ENCODE results near the gene TMEM187. TPM values are rescaled to one million over a fixed set of nuclear protein-coding genes. Genes with fewer than 3 reads are reported as not detected.

TMEM187 gene, protein sequence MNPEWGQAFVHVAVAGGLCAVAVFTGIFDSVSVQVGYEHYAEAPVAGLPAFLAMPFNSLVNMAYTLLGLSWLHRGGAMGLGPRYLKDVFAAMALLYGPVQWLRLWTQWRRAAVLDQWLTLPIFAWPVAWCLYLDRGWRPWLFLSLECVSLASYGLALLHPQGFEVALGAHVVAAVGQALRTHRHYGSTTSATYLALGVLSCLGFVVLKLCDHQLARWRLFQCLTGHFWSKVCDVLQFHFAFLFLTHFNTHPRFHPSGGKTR
- total RNA-seq (2014; rRNA removed; shearing (Covaris generic)) = 4.8 and 11.6 TPM in 2 replicates
- 5.1 and 5.8 TPM in 2 replicates for polyA plus RNA-seq (2015; cell fraction: cytosol; rRNA removed)
- polyA plus RNA-seq (2015; cell fraction: nucleus; rRNA removed) = 8.4 and 9.4 TPM in 2 replicates

DNA sequence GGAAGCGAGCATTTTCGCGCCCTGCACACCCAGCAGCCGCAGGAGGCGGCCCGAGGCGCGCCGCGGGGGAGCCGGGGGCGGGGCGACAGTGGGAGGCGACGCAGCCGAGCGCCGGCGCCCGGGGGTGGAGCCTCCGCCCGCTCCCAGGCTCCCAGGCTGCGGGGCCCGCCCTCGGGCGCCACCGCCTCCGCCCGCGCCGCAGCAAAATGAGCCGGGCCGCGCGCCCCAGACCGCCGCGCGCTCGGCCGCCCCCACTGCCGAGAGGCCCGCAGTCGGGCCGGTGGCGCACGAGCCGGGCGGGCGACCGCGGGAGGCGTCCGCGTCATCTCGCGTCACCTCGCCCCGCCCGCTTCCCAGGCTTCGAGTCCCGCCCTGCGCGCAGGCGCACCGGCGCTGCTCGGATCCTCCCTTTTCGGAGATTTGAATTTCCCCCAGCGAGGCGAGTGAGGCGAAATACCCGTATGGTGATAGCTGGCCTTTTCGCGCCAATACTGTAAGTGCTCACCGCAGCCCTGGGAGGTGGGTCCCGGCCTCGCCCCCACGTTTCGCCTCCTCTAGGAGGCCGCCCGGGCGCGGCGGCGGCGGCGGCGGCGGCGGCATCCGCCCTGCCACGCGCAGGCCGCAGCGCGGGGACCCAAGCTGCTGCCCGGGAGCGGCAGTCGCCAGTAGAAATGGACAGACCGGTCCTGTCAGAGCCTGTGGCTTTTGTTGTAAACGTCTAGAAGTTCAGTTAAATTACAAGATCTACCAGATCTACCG is at the start of gene TMEM187:
Gene TMEM187, plus strand, starts transcription at position 387 of the 759 bp plus-strand sequence. CDS start 9,309 bp downstream, outside the sequence.
- DNase-seq (ENCODE audit: low read depth) = peak; percentile 88

- DNase-seq (ENCODE audit: low read depth) = no peak
These were observed 49.4 kb upstream of the TMEM187 start for GRCh38 chrX:153922932-153923857.

GRCh38 chrX:153924149-153924861 is 48.2 kb upstream of the TMEM187 start:
- peak; percentile 34 for DNase-seq (ENCODE audit: low read depth)

DNA sequence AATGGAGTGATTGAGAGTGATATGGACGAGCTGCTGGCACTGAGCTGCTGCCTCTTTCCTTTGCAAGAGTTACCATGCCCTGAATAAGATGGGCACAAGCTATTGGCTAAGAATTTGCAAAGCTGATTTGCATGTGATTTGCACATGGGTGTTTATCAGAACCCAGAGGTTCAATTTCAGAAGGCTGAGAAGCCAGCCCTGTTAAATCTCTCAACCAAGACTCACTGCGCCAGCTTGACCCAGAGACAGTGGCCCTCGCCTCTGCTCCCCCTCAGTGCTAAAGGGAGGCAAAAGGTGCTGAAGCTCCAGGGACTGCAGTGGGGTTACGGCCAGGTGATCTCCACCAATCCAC is 47.2 kb upstream of the TMEM187 start:
- DNase-seq (ENCODE audit: low read depth) = no peak

DNA sequence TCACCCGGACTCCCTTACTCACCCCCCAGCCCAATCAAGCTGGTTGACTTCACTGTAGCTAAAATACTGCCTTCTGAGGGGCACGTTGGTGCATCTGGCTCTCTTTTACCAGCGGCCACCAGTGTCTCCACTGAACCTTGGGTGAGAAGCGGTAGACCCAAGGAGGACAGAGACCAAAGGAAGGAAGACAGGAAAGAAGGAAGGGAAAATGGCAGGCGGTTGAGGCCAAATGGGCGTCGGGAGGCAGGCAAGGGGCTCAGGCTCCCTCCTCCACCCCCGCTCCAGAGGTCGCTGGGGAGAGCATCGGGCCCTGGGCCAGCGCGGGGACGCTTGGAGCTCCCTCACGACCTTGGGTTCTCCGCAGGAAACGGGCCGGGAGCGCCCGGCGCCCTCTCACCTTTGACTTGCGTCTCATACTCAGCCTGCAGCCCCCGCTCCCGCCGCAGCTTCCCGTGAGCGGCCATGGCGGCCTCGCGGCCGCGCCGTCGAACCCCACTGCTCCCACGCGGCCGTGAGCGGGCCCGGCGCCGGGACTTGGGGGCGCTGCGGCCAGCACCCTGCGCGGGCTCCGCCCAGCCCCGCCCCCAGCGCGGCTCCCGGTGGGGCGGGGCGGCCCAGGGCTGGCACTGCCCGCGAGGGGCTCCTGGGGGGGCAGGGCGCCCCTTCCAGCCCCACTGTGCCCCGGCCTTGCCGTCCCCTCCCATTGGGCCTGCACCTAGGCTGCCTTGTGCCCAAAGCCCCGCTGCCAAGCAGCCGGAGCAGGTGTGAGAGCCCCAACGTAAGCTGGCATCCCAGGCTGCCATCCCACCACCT is 46.6 kb upstream of the TMEM187 start, which contains the start of gene ARHGAP4:
Gene ARHGAP4, minus strand, starts transcription at position 526 of the 813 bp plus-strand sequence. Its CDS starts 62 bp downstream, at position 464.
- peak; percentile 51 for DNase-seq (ENCODE audit: low read depth)

- no peak for DNase-seq (ENCODE audit: low read depth)
These were observed 46.0 kb upstream of the TMEM187 start for GRCh38 chrX:153926552-153926857.

DNA sequence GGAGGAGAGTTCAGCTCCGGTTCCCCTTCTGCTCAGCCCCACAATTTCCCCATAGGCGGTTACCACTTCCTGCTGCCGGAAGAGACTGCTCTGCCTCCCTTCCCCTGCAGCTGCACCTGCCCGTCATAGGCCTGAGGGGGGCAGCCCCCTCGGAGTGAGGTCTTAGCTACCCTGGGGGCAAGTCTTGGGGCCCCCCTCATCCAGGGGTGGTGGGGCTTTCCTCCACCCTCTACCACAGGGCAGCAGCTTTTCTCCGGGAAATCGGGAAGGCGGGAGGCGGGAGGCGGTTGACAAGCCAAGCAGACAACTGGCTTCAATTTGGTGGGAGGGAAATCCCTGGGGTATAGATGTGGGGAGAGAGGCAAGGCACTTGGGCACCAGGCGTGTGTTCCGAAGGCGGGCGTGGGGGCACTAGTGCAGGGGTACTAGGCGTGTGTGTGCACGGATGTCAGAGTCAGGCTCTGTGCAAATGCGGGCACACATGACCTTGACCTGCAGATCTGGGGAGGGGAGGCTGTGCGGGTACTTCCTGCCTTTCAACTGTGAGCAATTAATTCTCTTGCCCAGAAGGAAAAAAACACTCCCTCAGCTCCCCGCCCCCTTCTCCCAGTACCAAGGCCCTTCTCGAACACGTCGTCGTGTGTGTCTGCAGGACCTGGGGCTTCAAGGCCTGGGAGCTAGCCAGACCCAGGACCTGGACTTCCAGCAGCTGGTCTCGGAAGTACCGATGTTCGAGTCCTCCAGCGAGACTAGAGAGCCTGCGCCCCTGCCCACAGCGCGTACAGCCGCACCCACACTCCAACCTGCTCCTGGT is 45.5 kb upstream of the TMEM187 start:
- peak; percentile 66 for DNase-seq (ENCODE audit: low read depth)

GRCh38 chrX:153927672-153927921 is 45.0 kb upstream of the TMEM187 start:
- no peak for DNase-seq (ENCODE audit: low read depth)

GRCh38 chrX:153927922-153928760 is 44.4 kb upstream of the TMEM187 start:
- peak; percentile 98 for DNase-seq (ENCODE audit: low read depth)

DNA sequence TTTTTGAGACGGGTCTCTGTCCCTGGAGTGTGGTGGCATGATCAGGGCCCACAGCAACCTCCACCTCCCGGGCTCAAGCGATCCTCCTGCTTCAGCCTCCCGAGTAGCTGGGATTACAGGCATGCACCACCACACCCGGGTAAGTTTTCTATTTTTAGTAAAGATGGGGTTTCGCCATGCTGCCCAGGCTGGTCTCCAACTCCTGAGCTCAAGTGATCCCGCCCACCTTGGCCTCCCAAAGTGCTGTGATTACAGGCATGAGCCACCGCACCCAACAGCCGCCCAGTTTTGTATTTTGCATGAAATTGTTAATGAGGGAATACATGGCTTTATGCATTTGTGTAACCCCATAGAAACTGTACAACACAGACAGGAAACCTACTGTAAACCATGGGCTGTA is 43.7 kb upstream of the TMEM187 start:
- DNase-seq (ENCODE audit: low read depth) = no peak

GRCh38 chrX:153929576-153929975 is 43.0 kb upstream of the TMEM187 start:
- DNase-seq (ENCODE audit: low read depth) = no peak

DNA sequence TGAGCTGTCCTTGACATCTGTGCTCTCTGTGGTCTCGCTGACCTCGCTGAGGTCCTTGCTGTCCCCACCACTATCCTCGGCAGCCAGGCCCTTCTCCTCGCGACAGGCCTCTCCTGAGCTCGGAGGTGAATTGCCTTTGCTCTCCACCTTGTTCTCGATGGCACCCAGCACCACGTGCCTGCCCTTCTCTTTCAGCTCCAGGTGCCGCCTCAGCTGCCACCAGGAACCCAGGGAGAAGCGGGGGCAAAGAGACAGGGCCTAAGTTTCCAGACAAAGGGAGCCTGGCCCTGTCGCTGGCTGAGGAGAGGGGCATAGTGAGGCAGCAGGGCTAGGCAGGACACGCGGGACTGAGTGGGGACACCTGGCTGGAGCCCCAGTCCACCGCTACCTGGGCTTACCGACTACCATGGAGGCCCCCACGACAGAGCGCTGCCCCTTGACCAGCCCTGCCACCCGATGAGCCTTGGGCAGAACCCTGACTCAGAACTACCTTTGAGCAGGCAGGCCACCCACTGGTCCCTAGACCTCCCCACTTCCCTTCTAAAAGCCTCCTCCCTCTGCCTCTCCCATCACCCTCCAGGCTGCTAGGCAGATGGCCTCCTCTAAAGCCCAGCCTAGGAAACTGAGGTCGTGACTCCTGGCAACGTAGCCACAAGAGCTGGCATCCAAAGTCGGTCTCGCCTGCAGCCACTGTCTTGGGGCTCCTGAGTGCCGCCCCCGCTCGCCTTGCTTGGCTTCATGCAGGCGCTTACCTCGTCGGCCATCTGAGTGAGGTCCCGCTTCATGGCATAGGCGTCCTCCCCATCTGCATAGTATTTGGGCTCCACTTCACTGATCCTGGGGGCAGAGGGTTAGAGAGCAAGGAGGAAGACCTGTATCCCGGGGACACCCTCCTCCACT is 42.3 kb upstream of the TMEM187 start:
- no peak for DNase-seq (ENCODE audit: low read depth)

GRCh38 chrX:153931151-153931550 is 41.4 kb upstream of the TMEM187 start:
- DNase-seq (ENCODE audit: low read depth) = no peak

- no peak for DNase-seq (ENCODE audit: low read depth)
These were observed 40.8 kb upstream of the TMEM187 start for GRCh38 chrX:153931748-153932147.

GRCh38 chrX:153932220-153932915 is 40.2 kb upstream of the TMEM187 start:
- no peak for DNase-seq (ENCODE audit: low read depth)

DNA sequence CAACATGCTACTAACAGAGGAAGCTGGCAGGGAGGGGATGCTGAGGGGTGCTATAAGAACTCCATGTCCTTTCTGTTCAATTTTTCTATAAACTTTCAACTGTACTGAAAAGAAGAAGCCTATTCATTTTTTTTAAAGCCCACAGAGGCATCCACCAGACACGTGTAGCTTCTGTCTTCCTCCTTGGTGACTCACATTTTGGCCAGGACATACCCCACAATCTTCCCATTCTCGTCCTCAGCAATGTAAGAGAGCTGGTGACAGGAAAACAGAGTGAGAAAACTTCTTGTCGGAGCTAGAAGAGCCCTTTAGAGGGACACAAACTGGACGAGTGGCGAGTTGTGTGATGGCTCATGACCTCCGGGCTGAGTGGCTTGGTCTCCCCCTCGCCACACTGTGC is 38.8 kb upstream of the TMEM187 start:
- DNase-seq (ENCODE audit: low read depth) = no peak
